Activated T-cell treated with anti-CD3 and anti-CD28 coated beads, Interleukin-2, amount 50 U/mL, for 48 hours (primary cell): ENCODE measurements around the gene SLC25A33.

Experiments
- DNase-seq, 2 experiments: peaks; one replicate each; pipeline ENCODE4 v3.0.0-alpha.2; 2020

Gene SLC25A33

DNA sequence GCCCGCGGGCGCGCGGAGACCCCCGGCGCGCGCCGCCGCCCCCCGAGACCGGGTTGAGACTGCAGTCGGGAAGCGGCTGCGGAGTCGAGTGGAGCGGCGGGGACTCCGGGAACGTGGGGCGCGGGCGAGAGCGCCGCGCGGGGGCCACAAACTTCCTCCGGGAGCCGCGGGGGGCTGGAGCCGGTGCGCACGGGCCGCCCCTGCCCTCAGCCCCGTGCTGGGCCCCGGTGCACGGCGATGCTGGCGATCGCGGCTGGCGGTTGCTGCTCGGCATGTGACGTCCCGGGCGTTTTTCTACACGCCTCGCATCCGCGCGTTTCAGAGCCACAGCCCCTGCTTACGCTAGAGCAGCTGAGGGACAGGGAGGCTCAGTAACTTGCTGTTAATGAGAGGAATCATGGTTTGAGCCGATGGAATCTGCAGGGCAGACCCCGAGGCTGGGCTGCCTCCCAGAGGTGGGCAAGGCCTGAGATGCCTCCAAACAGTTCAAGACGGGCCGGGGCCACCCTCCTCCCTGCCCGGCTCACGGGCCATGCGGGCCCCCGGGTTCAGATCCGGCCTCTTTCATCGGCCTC, 50.0 kb downstream of the SLC25A33 start:
- DNase-seq, result peak; percentile 57 to 70

DNA sequence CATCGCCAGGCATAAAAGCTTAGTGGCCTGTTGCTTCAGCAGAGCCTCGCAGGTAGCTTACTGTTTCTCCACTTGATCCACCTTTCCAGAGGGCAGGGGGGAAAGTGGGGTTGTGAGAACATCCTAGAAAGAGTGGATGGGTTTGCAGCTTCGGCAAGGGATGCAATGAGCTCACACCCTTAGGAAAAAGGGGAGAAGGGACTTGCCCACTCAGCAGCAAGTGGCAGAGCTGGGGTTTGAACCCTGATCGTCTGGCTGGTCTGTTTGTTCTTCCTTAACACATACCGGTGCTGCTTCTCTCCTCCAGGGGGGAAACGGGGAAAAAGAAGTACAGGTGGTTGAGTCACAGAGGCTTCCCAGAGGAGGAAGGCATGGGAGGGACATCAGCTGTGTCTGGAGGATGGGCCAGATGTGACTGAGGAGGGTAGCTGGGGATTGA, 50.5 kb downstream of the SLC25A33 start:
- DNase-seq, result no peak

DNA sequence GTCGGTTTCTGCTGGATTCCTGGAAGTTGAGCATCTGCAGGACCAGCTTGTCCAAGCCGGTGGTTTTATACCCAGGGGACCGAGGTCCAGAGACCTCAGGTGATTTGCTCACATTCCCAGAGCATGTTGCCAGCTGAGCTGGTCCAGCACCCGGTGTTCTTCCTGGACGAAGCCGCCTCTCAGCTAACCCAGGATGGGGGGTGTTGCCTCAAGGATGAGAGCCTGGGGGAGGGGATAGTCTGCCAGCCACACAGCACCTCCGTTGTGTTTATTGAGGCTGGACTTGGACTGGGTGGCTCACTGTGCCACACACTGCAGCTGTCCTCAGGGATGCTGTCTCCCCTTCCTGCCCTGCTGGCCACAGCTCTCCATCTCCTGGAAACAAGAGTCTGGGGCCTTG, 50.9 kb downstream of the SLC25A33 start:
- no peak for DNase-seq

DNA sequence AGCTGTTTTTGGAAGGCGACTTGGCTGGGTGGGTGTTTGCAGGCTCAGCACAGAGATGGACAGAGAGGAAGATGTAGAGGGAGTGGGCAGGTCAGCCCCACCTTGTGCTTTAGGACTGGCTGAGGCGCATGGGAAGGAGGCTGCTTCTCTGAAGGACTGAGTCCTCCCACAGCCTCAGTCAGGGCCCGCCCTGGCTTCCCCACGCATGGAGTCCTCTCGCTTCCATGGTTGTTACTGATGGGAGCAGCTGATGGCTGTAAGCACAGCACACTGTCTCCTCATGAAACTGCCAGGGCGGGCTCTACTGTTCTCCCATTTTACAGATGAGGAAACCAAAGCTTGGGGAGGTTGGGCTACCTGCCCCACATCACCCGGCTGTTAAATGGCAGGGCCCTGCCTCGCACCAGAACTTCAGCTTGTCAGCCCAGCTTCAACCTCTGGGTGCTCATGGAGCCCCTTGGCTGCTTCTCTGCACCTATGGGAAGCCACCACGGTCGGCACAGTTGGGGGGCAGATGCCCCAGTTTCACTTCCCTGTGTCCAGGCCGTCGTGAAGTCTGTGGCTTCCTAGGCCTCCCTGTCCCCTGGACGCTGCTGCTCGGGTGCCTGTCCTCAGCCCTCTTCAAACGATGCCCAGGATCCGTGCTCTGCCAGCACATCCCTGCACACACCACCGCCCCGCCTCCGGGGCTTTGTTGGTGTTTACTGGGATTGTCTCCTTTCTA, 51.8 kb downstream of the SLC25A33 start:
- DNase-seq, result no peak

DNA sequence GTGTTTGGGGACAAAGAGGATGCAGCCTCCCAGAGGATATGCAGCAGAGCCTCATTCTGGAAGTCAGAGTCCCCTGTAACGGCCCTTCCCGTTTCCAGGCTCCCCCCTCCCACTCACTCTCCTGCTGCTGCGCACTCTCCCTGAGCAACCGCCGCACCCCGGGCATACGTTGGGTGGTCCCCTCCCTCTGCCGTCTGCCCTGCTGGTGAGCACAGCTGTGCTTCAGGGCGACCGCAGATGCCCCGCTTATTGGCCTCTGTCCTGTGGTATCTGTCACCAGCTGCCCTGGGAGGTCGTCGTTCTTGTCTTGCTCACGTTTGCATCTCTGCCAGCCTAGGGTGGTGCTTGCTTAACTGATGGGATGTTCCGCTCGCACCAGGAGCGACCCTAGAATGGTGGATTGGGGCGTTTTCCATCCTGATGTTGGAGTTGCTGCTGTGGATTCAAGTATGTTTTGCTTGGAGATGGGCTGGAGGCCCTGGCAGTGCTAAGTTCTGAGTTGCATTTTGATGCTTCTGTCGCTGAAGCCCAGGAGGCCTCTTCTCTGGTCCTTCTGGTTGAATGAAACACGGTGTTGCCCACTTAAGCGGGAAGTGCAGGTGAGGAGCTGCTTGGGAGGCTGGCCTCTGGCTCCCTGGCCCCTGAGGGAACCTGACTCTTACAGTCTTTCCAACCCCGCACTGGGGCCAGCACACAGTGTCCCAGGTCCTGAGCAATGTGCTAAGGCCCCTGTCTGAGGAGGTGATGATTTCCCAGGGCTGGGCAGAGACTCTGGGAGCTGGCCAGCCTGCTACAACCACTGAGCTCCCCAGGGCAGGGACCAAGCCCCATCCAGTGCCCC, 52.6 kb downstream of the SLC25A33 start:
- no peak for DNase-seq

DNA sequence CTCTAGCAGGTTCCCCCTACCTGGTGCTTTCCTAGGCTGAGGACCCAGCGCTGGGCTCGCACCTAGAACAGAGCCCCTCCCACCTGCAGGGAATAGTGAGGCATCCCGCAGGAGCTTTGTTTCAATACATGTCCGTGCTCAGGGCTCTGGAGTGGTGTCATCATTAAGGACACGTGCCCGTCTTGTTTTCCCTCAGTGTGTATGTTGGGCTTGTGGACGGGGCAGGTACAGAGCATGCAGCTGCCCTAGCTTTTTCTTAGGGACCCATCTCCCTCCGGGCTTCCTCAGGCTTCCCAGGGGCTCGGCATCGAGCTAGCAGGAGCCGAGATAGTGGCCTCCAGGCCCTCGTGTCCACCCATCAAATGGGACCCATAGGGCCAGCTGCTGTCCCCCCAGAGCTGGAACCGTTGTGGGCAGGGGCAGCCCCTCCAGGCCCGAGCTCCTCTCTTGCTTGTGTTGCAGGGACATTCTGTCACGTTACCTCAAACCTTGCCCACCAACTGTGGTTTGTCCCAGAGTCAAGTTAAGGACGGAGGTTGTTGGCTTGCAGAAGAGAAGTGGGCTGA, 53.3 kb downstream of the SLC25A33 start:
- no peak for DNase-seq

DNA sequence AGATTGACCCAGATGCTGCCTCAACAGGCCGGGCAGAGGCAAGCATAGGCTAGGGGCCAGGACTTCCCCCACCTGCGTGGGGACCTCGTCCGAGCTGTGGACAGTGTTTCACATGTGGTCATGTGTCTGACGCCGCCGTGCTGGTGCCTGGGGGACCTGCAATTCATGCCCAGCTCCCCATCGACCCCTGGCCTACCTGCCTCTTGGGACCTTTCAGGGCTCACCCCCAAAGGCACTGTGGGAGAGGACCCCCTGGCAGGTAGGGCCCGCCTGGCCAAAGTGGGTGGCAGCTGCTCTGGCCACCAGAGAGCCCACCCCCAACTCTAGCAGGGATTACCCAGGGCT, 53.9 kb downstream of the SLC25A33 start:
- no peak for DNase-seq

DNA sequence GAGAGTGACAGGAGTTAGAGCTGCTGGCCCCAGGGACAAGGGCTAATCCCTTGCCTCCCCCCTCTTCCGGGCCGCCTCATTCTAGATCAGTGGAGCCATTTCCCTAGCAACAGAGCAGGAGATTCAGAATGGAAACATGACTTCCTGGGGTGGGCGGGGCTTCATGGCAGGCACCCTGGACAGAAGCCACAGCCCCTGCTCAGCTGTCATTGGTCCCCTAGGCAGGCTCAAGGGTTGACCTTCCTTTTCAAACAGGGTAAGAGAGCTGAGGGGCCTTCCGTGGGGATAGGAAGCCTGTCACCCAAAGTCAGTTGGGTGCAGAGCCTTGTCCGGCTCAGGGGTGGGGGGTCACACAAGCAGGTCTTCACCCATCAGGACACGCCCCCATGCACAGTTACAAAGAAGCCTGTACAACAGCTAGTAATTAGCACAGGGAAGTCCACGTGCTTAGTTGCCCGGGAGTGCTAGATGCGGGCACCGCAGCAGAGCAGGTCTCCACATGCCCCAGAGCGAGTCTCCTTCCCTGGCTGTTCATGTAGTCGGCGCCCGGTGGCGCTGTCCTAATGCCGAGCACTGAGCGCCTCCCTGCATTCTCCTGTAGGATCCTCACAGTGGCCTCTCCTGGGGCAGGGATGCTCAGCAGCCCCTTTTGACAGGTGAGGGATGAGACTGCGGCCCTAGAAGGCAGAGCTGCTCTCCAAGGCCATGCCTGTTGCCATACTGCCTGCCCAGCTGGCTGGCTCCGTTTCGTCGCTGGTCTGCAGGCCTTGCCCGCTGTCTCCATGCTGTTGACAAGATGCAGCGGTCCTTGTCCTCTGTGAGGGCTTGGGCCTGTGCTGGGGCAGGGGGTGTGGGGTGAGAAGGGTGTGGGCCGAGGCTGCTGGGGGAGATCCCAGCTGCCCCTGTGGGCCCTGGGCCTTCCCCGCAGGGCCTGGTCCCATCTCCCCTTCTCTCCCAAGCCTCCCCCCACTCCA, 54.5 kb downstream of the SLC25A33 start:
- peak; percentile 52 to 61 for DNase-seq

DNA sequence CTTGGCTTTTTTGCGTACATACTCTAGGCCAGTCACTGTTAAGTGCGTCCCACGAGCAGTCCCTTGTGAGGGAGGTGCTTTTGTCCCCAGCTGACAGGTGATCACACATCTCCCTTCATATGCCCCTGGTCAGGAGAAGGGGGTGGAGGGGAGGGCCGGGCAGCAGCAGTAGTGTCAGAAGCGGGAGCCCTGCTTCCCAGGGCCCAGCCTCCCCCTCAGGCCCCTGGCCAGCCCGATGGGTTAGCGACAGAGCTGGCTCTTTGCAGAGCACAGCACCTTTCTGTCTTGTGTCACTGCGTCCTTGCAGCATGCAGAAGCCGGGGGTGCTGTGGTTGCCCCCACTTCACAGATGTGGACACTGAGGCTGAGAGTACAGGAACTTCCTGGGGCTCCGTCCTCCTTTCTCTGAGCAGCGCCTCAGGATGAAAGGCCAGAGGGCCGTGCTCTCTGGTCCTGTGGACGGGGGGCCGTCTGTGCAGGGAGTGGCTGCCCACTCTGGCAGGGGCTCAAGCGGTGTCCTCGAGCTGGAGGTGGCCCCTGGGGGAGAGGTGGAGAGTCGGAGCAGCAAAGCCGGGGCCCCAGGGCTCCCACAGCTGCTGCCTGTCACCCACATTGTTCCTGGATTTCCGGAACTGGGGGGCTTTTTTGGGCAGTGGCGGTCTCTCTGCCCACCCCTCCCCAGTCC, 55.3 kb downstream of the SLC25A33 start:
- no peak for DNase-seq

DNA sequence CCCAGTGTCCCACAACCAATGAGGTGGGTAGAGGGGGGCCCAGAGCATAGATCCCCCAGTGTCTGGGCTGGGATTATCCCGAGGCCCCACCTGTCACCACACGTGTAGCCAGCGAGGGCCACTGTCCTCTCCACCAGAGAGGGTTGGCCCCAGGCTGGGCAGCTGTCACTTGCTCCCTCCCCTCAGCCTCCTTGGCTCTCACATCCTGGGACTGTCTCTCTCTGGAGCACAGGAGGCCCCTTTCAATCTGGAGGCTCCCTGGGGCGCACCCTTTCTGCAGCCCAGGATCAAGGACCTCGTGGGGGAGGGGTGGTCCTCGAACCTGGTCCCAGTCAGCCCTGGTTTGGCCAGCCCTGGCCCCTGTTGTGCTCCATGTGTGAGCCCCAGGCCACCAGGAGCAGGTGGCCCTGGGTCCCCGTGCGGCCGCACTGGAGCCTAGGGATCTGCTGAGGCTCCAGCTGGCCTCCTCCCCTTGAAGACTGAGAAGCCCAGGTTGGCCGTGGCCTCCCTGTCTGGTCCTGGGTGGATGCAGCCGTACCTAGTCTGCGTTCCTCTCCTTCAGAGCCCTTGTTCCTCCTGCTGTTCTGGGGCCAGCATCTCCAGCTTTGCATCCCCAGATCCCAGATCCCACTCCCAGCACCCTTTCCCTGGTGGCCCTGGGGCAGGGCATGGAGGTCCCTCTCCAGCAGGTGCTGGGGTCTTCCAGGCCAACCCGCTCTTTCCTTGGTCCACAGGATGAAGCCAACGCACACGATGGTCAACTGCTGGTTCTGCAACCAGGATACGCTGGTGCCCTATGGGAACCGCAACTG, 56.1 kb downstream of the SLC25A33 start:
- no peak for DNase-seq

DNA sequence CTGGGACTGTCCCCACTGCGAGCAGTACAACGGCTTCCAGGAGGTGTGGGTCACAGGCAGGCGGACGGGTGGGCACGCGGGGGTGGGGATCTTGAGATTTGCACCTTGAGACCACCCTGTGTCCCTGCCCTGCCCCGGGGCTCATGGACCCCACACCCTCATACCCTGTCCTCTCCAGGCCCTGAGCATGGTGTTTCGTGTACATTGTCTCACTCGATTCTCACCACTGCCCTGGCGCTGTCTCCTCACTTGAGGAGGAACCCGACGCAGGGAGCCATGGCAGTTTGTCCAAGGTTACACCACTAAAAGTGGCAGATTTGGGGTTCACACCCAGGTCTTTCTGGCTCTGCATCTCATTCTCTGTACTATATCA, 56.7 kb downstream of the SLC25A33 start:
- no peak for DNase-seq

DNA sequence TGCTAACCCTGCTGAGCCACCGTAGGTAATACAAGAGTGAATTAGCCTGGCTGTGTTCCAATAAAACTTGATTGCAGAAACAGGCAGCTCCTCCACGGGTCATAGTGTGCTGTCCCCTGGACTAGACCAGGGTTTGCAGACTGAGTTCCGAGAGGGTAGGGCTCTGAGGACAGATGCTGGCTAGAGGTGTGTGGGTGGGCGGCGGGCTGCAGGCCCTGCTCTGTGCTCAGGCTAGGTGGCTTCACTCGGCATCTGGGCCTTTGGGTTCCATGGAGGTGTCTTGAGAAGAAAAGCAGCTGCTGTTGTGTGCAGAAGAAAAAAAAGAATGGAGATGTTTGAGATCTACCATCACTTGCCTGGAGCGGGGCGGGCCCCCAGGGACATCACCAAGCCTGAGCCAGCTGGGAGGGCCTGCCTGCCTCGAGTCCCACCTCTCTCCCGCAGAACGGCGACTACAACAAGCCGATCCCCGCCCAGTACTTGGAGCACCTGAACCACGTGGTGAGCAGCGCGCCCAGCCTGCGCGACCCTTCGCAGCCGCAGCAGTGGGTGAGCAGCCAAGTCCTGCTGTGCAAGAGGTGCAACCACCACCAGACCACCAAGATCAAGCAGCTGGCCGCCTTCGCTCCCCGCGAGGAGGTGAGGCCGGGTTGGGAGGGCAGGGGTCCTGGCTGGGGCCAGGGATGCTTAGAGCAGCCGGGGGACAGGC, 57.3 kb downstream of the SLC25A33 start:
- no peak for DNase-seq

DNA sequence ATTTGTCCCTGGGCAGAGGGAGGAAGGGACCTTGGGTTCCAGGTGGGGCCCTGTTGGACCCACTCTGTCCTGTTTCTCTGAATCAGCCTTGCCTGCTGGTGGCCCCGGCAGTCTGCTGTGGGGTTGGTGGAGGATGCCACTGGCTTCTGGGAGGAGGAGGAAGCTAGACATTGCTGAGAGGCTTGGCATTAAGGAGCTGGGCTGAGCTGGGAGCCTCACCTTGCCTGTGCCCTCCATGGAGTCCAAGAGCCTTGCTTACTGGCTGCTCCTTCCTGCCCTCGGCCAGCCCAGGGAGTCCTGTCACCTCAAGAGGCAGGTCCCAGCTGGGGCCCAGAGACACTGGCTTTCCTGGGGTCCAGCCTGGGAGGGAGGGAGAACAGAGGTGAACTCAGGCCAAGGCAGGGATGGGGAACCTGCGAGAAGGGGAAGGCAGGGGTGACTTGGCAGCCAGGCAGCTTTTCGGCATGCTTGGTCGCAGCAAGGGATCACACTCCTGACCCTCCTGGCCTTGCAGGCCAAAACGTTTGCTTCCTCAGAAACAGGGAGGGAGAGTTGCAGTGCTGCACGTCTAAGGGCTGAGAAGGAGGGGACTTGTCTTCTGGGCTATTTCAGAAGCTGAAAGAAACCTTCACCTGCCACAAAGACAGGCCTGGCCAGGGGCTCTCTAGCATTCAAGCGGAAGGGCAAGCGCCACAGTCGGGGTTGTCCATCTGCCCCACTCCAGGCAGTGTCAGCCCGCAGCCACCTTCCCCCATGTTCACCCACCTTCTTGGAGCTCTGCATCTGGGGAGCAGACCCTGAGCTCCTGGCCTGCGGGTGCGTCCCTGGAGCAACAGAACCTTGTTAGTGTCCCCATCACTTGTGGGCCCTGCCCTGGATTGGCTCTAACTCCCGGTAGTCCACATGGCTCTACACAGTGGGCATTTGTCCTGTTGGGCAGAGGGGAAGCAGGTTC, 58.4 kb downstream of the SLC25A33 start:
- DNase-seq, result no peak

DNA sequence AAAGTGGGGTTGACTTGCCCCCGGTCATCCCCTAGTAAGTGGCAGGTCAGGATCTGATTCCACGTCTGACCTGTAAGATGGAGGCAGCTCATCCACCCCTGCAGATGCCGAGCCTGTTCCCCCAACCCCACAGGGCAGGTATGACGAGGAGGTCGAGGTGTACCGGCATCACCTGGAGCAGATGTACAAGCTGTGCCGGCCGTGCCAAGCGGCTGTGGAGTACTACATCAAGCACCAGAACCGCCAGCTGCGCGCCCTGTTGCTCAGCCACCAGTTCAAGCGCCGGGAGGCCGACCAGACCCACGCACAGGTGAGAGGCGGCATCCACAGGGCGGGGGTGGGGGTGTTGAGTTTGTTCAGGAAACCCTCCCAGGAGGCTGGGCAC, 59.0 kb downstream of the SLC25A33 start:
- no peak for DNase-seq

DNA sequence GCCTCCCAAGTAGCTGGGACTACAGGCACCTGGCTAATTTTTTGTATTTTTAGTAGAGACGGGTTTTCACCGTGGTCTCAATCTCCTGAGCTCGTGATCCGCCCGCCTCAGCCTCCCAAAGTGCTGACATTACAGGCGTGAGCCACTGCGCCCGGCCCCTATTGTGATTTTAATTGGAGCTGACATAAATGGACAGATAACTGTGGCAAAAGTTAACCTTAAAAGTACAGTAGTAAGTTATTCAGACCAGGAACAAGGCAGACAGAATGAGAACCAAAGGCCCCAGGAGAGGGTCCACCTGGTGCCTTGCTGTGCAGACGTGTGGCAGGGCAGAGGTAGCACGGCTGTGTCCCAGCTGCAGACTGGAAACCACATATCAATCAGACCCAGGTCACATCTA, 60.5 kb downstream of the SLC25A33 start:
- no peak for DNase-seq

DNA sequence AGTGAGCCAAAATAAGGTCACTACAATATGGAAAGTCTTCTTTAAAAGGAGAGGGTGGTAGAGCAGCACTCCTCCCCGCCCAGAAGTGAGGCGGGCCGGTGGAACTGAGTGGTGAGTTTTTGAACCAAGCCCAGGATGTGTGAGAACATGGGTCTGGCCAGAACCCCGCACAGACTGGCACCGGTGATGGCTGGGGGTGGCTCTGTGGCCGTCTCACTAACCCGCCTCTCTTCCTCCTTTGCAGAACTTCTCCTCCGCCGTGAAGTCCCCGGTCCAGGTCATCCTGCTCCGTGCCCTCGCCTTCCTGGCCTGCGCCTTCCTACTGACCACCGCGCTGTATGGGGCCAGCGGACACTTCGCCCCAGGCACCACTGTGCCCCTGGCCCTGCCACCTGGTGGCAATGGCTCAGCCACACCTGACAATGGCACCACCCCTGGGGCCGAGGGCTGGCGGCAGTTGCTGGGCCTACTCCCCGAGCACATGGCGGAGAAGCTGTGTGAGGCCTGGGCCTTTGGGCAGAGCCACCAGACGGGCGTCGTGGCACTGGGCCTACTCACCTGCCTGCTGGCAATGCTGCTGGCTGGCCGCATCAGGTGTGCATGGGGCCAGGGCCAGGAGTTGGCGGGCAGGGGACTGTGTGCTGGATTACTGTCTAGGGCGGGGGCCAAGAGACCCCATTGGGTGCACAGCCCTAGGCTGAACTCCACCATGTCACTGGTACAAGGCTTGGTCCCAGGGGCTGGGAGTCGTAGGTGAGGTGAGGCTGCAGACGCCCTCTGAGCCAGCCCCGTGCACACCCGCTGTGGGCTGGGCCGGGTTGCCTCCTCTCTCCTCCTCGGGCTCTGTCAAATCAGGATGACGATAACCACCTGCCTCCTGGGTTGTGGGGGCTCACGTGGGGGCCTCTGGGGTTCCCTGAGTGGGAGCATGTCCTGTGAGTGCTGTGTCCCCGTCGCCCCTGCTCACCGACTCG, 61.9 kb downstream of the SLC25A33 start:
- DNase-seq, result no peak

DNA sequence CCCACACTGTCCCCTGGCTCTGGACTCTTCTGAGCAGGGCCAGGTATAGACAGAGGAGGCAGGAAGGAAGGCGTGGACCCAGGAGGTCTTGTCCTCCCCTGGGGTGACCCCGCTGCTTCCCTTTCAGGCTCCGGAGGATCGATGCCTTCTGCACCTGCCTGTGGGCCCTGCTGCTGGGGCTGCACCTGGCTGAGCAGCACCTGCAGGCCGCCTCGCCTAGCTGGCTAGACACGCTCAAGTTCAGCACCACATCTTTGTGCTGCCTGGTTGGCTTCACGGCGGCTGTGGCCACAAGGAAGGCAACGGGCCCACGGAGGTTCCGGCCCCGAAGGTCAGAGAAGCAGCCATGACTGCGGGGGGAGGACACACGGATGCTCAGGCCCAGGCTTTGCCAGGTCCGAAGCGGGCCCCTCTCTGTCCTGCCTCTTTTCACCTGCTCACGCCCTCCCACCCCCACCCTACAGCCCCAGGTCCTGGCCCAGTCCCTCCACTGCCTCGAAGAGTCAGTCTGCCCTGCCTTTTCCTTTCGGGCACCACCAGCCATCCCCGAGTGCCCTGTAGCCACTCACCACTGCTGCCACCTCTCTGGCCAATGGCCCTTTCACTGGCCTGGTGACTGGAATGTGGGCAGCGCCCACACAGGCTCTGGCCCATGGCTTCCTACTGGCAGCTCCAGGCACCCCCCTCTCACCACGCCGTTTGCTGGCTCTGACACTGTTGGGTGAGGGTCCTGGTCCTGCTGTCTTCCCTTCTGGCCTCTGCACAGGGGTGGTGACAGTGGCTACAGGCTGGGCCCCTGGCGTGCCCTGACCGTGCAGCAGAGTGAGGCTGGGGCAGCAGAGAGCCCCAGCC, 62.9 kb downstream of the SLC25A33 start:
- DNase-seq, result no peak
